ENCODE measurements around the gene PIK3R2. TPM values are rescaled to one million over a fixed set of nuclear protein-coding genes. Genes with fewer than 3 reads are reported as not detected.

PIK3R2 gene
- total RNA-seq, 1 donor from 2014 or later = 19.9 TPM

GRCh38 chr19:18122860-18123795 lies 29.8 kb upstream of the PIK3R2 start:
- H3K4me3 ChIP-seq (ENCODE audit: low read depth, low read length) = no peak overlapping the region
- DNase-seq (ENCODE audit: low read depth) = no peak
- TF ChIP-seq CTCF (conservative IDR thresholded peaks at IDR 0.05; ENCODE audit: low read depth, low read length) = no peak

GRCh38 chr19:18123819-18124218 lies 29.1 kb upstream of the PIK3R2 start:
- no peak overlapping the region for H3K4me3 ChIP-seq (ENCODE audit: low read depth, low read length)
- no peak for TF ChIP-seq CTCF (conservative IDR thresholded peaks at IDR 0.05; ENCODE audit: low read depth, low read length)
- DNase-seq (ENCODE audit: low read depth) = no peak

GRCh38 chr19:18126097-18126496 lies 26.9 kb upstream of the PIK3R2 start:
- no peak overlapping the region for H3K4me3 ChIP-seq (ENCODE audit: low read depth, low read length)
- no peak for TF ChIP-seq CTCF (conservative IDR thresholded peaks at IDR 0.05; ENCODE audit: low read depth, low read length)
- no peak for DNase-seq (ENCODE audit: low read depth)

GRCh38 chr19:18128044-18128443 lies 24.9 kb upstream of the PIK3R2 start:
- no peak for TF ChIP-seq CTCF (conservative IDR thresholded peaks at IDR 0.05; ENCODE audit: low read depth, low read length)
- DNase-seq (ENCODE audit: low read depth) = no peak
- H3K4me3 ChIP-seq (ENCODE audit: low read depth, low read length) = no peak overlapping the region

- no peak overlapping the region for H3K4me3 ChIP-seq (ENCODE audit: low read depth, low read length)
- DNase-seq (ENCODE audit: low read depth) = no peak
- no peak for TF ChIP-seq CTCF (conservative IDR thresholded peaks at IDR 0.05; ENCODE audit: low read depth, low read length)
Measured at GRCh38 chr19:18128805-18129204, 24.2 kb upstream of the PIK3R2 start.

- no peak for TF ChIP-seq CTCF (conservative IDR thresholded peaks at IDR 0.05; ENCODE audit: low read depth, low read length)
- no peak overlapping the region for H3K4me3 ChIP-seq (ENCODE audit: low read depth, low read length)
- DNase-seq (ENCODE audit: low read depth) = no peak
Measured at GRCh38 chr19:18130523-18131242, 22.3 kb upstream of the PIK3R2 start.

All from epithelial cell of proximal tubule (primary cell).